HG02943 (cell line): Measurements from ENCODE around the gene LIN37.
"Not testable (repeated sequence)": the region's sequence is repeated elsewhere in the genome, so short reads cannot be mapped to it uniquely, and the experiment has no call there.

Experiments used
- ATAC-seq: cut with Tn5 transposase; IDR thresholded peaks from one replicate; pipeline ENCODE4 v1.9.1; 2021; ENCODE audit warnings: mild to moderate bottlenecking, low read depth, moderate library complexity; ENCODE audit not compliant: unreplicated experiment

LIN37 gene

DNA sequence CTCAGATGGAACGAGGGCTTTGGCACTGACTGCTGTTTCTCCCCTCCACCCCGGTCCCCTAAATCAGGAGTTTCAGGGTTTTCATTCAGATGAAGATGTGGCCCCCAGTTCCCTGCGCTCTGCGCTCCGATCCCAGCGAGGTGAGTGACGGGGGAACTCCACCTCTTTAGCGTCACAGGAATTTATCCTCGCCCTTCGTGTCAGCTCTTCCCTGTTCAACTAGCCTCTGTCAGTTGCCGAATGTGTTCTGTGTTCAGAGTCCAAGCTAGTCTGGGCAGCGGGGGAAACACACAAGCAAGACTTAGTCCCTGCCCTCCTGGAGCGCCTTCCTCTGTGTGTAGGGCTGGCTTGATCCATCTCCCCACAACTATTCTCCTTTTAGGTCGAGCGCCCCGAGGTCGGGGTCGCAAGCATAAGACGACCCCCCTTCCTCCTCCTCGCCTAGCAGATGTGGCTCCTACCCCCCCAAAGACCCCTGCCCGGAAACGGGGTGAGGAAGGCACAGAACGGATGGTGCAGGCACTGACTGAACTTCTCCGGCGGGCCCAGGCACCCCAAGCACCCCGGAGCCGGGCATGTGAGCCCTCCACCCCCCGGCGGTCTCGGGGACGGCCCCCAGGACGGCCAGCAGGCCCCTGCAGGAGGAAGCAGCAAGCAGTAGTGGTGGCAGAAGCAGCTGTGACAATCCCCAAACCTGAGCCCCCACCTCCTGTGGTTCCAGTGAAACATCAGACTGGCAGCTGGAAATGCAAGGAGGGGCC, 28.8 kb upstream of the LIN37 start:
- no peak for ATAC-seq

- ATAC-seq, result no peak
Observed at GRCh38 chr19:35720163-35720524, 28.2 kb upstream of the LIN37 start.

DNA sequence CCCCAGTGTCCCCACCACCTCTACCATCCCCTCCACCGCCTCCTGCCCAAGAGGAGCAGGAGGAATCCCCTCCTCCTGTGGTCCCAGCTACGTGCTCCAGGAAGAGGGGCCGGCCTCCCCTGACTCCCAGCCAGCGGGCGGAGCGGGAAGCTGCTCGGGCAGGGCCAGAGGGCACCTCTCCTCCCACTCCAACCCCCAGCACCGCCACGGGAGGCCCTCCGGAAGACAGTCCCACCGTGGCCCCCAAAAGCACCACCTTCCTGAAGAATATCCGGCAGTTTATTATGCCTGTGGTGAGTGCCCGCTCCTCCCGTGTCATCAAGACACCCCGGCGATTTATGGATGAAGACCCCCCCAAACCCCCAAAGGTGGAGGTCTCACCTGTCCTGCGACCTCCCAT, 27.7 kb upstream of the LIN37 start:
- no peak for ATAC-seq

- no peak for ATAC-seq
Observed at GRCh38 chr19:35721374-35721773, 27.0 kb upstream of the LIN37 start.

- no peak for ATAC-seq
Observed at GRCh38 chr19:35722461-35722860, 25.9 kb upstream of the LIN37 start.

GRCh38 chr19:35722897-35723296, 25.5 kb upstream of the LIN37 start:
- no peak for ATAC-seq

DNA sequence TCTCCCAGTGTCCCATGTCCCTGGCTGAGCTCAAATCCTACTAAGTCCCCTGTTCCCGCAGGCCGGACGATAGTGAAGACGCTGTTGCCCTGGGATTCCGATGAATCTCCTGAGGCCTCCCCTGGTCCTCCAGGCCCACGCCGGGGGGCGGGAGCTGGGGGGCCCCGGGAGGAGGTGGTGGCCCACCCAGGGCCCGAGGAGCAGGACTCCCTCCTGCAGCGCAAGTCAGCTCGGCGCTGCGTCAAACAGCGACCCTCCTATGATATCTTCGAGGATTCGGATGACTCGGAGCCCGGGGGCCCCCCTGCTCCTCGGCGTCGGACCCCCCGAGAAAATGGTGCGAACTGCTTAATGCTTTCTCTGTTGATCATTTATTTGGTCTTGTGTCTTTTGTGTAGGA, 24.7 kb upstream of the LIN37 start:
- ATAC-seq, result no peak

DNA sequence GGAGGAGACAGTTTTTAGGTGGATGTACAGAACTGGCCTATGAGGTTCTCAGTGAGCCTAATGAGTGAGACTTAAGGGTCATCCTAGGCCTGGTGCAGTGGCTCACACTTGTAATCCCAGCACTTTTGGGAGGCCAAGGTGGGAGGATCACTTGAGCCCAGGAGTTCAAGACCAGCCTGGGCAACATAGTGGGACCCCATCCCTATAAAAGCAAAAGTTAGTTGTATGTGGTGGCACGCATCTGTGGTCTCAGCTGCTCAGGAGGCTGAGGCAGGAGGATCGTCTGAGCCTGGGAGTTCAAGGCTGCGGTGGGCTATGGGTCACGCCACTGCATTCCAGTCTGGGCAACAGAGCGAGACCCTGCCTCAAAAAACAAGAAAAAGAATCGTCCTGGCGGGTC, 24.2 kb upstream of the LIN37 start:
- ATAC-seq, result not testable (repeated sequence)

DNA sequence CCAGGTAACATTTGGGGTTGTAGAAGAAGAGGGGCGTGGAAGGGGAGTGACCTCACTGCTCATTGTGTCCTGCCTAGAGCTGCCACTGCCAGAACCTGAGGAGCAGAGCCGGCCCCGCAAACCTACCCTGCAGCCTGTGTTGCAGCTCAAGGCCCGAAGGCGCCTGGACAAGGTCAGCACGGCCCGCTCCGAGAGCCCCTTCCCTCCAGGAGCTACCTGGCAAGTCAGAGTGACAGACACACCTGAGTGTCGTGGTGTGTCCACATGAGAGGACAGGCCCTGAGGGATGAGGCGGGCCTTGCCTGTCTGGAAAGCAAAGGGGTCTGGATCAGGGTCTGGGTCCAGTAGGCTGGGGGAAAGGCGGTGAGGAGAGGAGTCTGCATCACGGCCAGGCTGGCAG, 23.8 kb upstream of the LIN37 start:
- no peak for ATAC-seq

- no peak for ATAC-seq
Observed at GRCh38 chr19:35725216-35725861, 23.0 kb upstream of the LIN37 start.

GRCh38 chr19:35727053-35727955, 21.1 kb upstream of the LIN37 start:
- ATAC-seq, result no peak

GRCh38 chr19:35727956-35728706, 20.2 kb upstream of the LIN37 start:
- no peak for ATAC-seq

GRCh38 chr19:35729021-35729420, 19.4 kb upstream of the LIN37 start:
- ATAC-seq, result no peak

- no peak for ATAC-seq
Observed at GRCh38 chr19:35729763-35730162, 18.6 kb upstream of the LIN37 start.

DNA sequence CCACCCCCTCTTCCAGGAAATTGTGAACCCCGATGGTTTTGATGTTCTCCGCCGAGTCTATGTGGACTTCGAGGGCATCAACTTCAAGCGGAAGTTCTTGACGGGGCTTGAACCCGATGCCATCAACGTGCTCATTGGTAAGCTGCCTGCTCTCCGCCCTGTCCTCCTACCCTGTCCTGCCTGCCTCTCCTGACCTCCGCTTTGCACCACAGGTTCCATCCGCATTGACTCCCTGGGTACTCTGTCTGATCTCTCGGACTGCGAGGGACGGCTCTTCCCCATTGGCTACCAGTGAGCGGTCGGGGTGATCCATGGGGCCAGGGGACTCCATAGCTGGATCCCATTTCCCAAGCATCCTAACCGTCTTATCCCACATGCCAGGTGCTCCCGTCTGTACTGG, 18.1 kb upstream of the LIN37 start:
- ATAC-seq, result no peak

- no peak for ATAC-seq
Observed at GRCh38 chr19:35731353-35731752, 17.0 kb upstream of the LIN37 start.

DNA sequence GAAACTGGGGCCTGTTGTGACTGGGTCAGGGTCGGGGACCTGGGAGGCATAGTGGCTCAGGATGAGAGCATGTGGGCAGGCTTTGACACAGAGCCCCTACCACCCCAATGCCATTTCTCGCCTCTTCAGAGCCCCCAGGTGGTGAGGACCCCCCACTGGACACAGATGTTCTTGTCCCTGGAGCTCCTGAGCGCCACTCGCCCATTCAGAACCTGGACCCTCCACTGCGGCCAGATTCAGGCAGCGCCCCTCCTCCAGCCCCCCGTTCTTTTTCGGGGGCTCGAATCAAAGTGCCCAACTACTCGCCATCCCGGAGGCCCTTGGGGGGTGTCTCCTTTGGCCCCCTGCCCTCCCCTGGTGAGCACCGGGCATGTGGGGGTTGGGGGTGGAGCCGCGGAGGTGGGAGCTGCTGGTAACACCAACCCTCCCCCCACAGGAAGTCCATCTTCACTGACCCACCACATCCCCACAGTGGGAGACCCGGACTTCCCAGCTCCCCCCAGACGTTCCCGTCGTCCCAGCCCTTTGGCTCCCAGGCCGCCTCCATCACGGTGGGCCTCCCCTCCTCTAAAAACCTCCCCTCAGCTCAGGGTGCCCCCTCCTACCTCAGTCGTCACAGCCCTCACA, 16.5 kb upstream of the LIN37 start:
- ATAC-seq, result no peak

GRCh38 chr19:35732540-35733179, 15.7 kb upstream of the LIN37 start:
- ATAC-seq, result no peak

DNA sequence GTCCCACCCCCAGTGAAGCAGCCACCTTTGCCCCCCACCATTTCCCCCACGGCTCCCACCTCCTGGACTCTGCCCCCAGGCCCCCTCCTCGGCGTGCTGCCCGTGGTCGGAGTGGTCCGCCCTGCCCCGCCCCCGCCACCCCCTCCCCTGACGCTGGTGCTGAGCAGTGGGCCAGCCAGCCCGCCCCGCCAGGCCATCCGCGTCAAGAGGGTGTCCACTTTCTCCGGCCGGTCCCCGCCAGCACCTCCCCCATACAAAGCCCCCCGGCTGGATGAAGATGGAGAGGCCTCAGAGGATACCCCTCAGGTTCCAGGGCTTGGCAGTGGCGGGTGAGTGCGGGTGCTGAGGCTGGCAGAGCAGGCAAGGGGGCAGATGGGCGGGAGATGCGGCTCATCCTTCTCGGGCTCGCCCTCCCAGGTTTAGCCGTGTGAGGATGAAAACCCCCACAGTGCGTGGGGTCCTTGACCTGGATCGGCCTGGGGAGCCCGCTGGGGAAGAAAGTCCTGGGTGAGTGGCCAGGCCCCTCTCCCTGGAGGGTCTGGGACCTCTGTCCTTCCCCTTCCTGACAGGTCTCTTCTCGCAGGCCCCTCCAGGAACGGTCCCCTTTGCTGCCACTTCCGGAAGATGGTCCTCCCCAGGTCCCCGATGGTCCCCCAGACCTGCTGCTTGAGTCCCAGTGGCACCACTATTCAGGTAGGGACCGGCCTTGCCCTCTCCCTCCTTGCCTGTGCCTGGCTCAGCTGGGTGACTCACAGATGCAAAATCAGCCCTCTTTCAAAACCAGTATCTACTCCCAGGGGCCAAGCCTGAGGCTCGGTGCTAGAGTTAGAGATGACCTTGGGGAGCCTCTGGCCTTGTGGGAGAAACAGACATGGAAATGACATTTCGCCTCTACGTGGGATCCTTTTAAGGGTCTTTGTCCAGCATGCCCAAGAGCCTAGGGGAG, 14.9 kb upstream of the LIN37 start:
- no peak for ATAC-seq
